GM18517 (cell line): ENCODE results near the gene CETP.
"Not testable (repeated sequence)": the region's sequence is repeated elsewhere in the genome, so short reads cannot be mapped to it uniquely, and the experiment has no call there.

ENCODE experiments used
- ATAC-seq: cut with Tn5 transposase; IDR thresholded peaks from one replicate; pipeline ENCODE4 v1.9.1; 2021; ENCODE audit warnings: mild to moderate bottlenecking, moderate library complexity; ENCODE audit not compliant: unreplicated experiment

CETP gene

DNA sequence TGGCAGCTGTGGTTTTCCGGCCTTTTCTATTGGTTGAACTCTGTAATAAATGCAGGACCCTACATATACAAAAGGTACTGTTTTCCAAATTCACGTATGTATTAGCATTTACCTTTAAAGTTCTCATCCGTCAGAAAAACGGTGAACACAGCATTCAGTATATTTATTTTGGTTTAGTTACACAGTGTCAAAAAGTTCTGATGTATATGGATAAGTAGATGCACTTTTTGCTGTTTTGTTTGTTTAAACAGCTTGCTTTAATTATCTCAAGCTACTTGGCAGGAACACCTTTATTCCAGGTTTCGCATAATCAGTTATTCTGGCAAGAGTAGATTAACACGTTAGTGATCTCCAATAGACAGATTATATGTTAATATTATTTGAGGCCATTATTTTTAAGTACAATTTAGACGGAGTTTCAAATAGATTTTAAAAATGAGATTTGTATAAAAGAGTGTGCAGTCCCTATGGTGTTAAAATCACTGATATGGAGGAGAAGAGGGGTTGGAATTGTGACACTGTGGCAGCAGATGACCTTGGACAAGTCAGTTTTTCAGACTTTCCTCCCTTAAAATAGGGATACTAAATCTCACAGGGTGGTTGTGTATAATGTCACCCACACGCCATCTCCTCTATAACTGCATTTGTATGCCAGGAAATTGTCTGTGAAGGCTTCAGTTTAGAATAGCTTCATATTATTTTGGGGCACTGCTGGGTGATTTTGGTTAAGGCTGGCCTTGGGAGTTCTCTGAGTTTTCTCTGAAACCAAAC, 27.7 kb upstream of the CETP start:
- no peak for ATAC-seq

DNA sequence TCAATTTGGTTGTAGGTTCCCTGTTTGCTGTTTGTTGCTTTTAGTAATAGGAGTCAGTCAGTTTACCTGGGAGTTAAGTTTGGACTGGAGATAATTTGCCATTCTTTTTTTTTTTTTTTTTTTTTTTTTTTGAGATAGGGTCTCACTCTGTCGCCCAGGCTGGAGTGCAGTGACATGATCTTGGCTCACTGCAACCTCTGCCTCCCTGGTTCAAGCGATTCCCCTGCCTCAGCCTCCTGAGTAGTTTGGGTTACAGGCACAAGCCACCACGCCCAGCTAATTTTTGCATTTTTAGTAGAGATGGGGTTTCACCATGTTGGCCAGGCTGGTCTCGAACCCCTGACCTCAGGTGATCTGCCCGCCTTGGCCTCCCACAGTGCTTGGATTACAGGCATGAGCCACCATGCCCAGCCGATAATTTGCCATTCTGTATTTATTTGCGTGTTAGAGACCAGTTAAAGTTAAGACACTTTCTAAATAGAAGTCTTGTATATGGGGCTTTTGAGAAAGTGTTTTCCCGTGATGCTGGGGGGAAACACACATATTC, 27.1 kb upstream of the CETP start:
- ATAC-seq, result not testable (repeated sequence)

DNA sequence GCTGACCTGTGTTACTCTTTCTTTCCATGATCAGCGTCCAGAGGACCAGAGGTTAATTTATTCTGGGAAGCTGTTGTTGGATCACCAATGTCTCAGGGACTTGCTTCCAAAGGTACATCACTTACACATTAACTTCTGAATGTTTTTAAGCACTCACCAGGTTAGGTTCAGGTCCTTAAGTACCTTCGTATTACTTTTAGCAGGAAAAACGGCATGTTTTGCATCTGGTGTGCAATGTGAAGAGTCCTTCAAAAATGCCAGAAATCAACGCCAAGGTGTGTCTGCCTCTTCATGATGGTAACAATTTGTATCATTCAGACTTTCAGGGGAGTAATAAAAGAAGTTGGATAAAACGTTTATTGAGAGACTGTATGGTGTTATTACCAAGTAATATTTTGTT, 26.5 kb upstream of the CETP start:
- no peak for ATAC-seq

DNA sequence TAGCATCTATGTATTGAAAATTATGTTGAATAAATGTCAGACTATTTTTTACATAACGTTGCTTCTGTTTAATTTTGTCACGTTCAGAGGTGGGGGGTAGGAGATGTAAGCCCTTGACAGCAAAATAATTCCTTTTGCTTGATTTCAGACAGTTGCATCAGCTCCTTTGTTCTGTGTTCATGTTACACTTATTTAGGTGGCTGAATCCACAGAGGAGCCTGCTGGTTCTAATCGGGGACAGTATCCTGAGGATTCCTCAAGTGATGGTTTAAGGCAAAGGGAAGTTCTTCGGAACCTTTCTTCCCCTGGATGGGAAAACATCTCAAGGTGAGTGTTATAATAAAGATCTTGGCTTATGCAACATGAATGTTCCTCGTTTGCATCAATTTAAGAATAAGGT, 25.3 kb upstream of the CETP start:
- ATAC-seq, result no peak

GRCh38 chr16:56936950-56937349, 24.8 kb upstream of the CETP start:
- ATAC-seq, result no peak

DNA sequence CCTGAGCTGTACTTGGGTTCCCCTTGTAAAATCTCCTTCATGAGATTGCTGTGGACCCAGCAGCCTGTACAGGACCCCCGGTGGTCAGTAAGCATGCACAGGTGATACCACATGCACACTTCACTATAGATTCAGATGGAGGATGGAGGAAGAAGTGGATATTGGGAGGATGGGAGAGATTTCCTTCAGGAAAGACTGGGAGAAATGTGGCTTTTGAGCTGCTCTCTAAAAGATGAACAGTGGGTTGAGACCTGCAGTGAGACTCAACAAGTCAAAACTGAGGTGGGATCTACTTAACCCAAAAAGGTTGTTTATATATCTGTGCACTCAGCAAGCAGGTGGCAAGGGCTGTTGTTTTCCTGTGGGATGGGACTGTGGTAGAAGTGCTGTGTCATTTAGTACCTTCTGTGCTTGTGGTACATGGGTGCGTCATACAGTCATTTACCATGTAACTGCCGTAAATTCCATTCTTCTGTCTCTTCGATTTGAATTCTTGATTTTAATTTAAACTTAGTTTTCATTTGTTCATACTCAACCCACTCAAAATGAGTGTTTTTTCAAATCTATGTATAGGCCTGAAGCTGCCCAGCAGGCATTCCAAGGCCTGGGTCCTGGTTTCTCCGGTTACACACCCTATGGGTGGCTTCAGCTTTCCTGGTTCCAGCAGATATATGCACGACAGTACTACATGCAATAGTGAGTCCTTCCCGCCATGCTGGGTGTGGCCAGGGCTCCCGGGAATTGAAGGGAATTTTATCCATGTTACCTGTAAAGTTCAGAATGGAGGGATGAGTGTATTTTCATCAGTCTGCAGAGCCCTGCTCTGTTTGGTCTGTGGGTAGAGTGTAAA, 22.9 kb upstream of the CETP start:
- ATAC-seq, result no peak

DNA sequence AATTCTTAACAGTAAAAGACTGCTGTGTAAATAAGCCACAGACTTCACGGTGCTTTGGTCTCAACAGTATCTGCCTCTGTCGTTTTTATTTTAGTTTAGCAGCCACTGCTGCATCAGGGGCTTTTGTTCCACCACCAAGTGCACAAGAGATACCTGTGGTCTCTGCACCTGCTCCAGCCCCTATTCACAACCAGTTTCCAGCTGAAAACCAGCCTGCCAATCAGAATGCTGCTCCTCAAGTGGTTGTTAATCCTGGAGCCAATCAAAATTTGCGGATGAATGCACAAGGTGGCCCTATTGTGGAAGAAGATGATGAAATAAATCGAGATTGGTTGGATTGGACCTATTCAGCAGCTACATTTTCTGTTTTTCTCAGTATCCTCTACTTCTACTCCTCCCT, 21.9 kb upstream of the CETP start:
- ATAC-seq, result no peak

DNA sequence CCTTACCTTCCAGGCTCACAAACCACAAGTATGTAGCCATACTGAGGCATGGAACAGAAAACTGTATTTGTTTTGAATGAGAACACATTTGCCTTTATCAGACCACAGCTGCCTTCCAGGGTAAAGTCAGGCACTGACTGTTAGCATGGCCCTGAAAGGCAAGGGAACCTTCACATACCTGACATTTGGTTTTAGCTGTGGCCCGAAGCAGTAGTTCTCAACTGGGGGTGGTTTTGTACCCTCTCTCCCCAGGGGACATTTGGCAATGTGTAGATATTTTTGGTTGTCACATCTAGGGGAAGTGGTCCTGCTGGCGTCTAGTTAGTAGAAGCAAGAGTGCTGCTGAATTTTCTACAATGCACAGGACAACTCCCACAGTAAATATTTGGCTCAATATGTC, 20.7 kb upstream of the CETP start:
- ATAC-seq, result no peak

DNA sequence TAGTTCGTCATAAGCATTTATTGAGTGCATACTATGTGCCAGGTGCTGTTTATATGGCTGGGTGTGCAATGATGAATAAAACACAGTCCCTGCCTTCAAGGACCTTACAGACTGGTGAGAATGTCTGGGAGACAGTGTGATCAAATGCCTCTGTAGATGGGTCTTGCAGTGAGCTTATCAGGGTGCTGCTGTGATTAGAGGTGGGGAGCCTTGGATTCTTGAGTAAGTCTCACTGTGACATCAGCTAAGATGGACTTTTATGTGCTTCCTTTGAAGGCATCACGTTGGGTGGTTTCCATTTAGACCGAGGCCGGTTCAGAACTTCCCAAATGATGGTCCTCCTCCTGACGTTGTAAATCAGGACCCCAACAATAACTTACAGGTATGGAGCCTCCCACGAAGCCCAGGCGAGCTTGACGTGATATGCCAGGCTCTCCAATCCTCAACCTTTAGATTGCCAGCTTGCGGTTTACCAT, 19.9 kb upstream of the CETP start:
- ATAC-seq, result no peak

DNA sequence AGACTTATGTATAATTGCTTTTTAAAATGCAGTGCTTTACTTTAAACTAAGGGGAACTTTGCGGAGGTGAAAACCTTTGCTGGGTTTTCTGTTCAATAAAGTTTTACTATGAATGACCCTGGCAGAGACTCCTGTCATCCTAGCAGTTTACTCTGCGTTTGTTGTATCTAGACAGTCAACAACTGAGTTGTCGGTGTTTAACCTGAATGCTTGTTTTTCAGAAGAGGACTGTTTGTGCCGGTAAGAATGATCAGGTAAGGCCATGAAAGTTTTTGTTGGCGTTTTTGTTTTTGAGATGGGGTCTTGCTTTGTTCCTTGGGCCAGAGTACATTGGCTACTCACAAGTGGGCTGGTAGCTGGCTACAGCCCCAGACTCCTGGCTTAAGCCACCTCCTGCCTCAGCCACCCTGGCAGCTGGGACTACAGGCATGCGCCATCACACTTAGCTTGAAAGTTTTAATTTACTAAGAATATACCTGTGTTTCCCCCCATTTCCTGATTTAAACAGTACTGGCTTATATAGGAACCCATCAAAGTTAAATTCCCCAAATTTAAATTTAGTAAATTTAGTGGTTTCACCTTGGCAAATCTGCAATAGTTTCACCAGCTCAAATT, 17.9 kb upstream of the CETP start:
- ATAC-seq, result no peak

GRCh38 chr16:56944954-56945839, 16.6 kb upstream of the CETP start:
- no peak for ATAC-seq

- no peak for ATAC-seq
Measured at GRCh38 chr16:56945847-56946527, 15.8 kb upstream of the CETP start.

GRCh38 chr16:56946767-56947603, 14.8 kb upstream of the CETP start:
- ATAC-seq, result no peak

- no peak for ATAC-seq
Measured at GRCh38 chr16:56947604-56947995, 14.2 kb upstream of the CETP start.

DNA sequence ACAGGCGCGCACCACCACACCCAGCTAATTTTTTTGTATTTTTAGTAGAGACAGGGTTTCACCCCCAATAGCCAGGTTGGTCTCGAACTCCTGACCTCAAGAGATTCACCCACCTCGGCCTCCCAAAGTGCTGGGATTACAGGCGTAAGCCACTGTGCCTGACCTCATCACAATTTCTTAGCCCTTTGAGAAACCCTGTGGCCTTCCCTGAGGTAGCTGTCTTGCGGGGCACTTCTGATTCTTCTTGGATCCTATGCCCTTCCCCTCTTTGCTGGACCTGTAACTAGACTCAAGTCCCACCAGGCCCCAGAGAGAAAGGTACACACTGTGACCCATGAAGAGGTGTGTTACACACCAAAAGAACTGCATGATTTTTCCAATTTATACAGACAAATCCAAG, 13.5 kb upstream of the CETP start:
- ATAC-seq, result no peak

DNA sequence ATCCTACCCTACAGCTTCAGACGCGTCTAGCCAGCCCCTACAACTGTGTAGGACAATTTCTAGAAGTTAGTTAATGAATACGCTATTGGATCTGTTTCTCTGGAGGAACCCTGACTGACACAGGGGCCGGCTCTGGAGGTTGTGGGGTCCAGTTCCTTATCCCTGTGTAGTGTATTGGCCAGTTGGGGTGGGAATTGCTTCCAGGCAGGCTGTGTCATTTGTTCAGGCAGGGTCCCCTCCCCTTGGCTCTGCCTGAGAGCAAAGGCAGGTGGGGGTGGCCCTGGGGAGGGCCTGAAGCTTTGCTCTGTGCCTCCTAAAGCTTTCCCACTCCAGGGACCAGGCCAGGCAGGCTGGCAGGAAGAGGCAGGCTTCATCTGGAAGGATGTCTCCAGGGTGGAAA, 11.7 kb upstream of the CETP start:
- ATAC-seq, result no peak

DNA sequence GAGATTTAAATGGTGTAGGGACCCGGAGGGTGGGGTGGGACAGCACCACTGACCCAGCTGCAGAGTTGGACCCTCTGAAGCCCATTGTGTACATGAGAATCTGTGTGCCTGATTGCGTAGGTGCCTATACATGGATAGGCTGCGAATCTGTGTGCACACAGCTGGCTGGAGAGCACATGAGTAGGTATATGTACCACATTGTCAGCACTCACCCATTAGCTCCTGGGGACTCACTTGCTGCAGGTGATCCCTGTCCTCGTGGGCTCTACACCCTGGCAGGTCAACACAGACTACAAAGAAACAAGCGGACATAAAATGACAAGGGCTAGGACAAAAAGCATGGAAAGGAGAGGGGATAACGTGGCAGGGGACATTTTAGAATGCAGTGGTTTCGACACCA, 11.3 kb upstream of the CETP start:
- ATAC-seq, result no peak

- ATAC-seq, result peak; percentile 58
Measured at GRCh38 chr16:56950881-56951771, 10.6 kb upstream of the CETP start.
